Measurements from ENCODE around the gene COMMD10. TPM values are rescaled to one million over a fixed set of nuclear protein-coding genes. Genes with fewer than 3 reads are reported as not detected.
A peak's percentile ranks its signal among the peaks of the same experiment; 100 is the strongest.

COMMD10 gene
- total RNA-seq, result 10 to 100 TPM; 24.3 to 83.8 (median 34.4) TPM

DNA sequence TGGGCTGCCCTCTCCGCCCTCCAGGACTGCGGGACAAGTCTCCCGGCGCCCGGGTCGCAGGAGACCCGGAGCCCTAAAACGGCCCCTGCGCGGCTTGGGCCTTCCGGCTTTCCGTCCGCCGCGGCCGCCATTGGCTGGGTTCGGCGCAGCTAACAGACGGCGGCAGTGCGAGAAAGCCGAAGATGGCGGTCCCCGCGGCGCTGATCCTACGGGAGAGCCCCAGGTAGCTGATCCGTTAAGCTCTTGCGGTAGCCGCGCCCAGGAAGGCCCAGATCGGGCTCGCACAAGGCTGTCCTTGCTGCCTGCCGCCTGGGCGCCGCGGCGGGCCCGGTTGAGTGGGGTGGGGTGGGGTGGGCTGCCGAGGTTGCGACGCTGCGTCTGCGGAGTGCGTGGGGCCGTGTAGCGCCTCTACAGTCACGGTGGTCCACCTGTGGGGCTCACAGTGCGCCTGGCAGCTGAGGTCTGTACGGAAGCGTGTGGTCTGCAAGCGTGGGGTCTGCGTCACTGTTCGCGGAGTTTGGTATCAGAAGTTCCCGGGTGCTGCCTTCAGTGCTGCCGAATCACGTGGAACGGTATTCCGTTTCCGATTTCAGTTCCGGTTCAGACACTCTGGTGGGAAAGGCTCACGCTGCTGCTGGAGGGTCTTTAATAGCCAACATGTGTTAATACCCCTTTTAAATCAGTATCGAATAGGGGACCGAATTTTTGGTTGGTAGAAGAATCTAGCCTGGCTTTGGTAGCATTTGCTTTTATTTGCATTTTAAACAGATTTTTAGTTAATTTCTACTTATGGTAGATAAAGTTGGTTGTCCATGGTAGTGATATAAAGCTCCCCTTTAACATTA is at the start of gene COMMD10:
Gene COMMD10, plus strand, starts transcription at position 155 of the 845 bp plus-strand sequence.
- Histone ChIP-seq H3K4me3 (peak within 1 kb of the TSS; percentile 64 to 88 (median 77)), H3K9me3 (no peaks in the 10 kb centered on the region), H3K27ac (peak within 1 kb of the TSS; percentile 86 to 90 (median 88)), H3K36me3 (no peaks in the 10 kb centered on the region), H3K4me1 (peaks cover 0 to 14% (median 12%) of the 10 kb centered on the region in 4 donors), H3K27me3 (no peaks in the 10 kb centered on the region)
- WGBS, 2 donors (ENCODE audit: low coverage in 1 of 2), result 0 to 3% methylated on average over 8 to 64 of the region's 65 CpGs
- TF ChIP-seq EP300 (IDR thresholded peaks at IDR 0.05; ENCODE audit: low read depth) (no peak), POLR2AphosphoS5 (IDR thresholded peaks at IDR 0.05) (peak; percentile 35 to 75 (median 41)), POLR2A (IDR thresholded peaks at IDR 0.05) (peak; percentile 73)
- DNase-seq, result peak; percentile 80
- in situ Hi-C loops (cut with MboI; ENCODE audit: low pct_ligation_motif_present in 1 of 4, low pct_unique_long_range_greater_than_20kb in 1 of 4, low sequenced_read_pairs in 3 of 4) (no loop called here), intact Hi-C loops (cut with DNase I; ENCODE audit: low total_unique reads) (no loop called here)

DNA sequence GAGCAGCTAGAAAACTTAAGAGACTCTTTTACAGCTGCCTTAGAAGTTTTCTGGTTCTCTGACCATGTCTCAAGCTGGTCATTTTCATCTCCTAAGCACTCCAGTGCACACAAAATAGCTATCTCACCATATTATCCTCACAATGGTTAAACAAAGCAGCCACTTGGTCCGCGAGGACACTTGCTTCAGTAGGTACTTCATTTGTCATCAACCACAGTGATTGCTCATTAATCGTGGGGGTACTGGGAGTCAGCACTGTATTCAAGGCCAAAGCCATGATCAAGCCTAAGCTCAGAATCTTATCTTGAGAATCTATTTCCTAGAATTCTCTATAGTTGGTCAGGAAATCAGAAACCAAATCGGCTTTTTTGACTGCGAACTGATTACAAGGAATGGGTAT is 49.7 kb upstream of the COMMD10 start:
- Histone ChIP-seq H3K9me3 (no peaks in the 10 kb centered on the region), H3K27ac (no peak overlapping the region), H3K4me1 (no peaks in the 10 kb centered on the region), H3K4me3 (no peak overlapping the region), H3K27me3 (no peaks in the 10 kb centered on the region), H3K36me3 (no peaks in the 10 kb centered on the region)
- DNase-seq, result no peak
- intact Hi-C loops (cut with DNase I; ENCODE audit: low total_unique reads) (no loop called here), in situ Hi-C loops (cut with MboI; ENCODE audit: low pct_ligation_motif_present in 1 of 4, low pct_unique_long_range_greater_than_20kb in 1 of 4, low sequenced_read_pairs in 3 of 4) (no loop called here)
- 86 to 90% methylated on average over 3 to 5 of the region's 5 CpGs for WGBS, 2 donors (ENCODE audit: low coverage in 1 of 2)
- TF ChIP-seq, protein P1, sequence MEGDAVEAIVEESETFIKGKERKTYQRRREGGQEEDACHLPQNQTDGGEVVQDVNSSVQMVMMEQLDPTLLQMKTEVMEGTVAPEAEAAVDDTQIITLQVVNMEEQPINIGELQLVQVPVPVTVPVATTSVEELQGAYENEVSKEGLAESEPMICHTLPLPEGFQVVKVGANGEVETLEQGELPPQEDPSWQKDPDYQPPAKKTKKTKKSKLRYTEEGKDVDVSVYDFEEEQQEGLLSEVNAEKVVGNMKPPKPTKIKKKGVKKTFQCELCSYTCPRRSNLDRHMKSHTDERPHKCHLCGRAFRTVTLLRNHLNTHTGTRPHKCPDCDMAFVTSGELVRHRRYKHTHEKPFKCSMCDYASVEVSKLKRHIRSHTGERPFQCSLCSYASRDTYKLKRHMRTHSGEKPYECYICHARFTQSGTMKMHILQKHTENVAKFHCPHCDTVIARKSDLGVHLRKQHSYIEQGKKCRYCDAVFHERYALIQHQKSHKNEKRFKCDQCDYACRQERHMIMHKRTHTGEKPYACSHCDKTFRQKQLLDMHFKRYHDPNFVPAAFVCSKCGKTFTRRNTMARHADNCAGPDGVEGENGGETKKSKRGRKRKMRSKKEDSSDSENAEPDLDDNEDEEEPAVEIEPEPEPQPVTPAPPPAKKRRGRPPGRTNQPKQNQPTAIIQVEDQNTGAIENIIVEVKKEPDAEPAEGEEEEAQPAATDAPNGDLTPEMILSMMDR (IDR thresholded peaks at IDR 0.05), result no peak
- TF ChIP-seq POLR2AphosphoS5 (IDR thresholded peaks at IDR 0.05), result no peak
- TF ChIP-seq EP300 (IDR thresholded peaks at IDR 0.05; ENCODE audit: low read depth), result no peak
- no peak for TF ChIP-seq POLR2A (IDR thresholded peaks at IDR 0.05)

DNA sequence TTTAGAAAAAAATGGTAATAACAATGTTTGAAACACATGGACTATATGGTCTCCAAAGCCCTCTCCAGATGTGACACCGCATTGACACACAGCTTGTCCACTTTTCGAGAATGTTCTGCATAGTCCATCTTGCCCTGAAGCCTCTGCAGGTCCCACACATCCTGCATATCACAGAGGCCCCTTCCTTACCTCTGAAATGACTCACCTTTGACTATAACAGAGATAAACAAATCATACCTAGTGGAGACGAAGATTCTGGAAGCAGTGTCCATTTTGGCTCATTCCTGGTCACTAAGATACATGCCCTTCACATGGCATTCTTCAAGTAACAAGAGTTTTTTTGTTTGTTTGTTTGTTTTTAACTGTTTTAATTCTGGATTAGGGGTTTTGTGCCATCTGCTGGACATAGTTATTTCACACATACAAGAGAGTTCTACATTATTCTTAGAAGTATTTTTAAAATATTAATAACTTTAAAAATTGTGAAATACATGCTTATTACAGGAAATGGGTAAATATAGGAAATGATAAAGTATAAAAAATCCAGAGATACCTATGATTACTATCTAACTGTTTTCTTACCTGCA is 47.5 kb upstream of the COMMD10 start:
- intact Hi-C loops (cut with DNase I; ENCODE audit: low total_unique reads) (no loop called here), in situ Hi-C loops (cut with MboI; ENCODE audit: low pct_ligation_motif_present in 1 of 4, low pct_unique_long_range_greater_than_20kb in 1 of 4, low sequenced_read_pairs in 3 of 4) (no loop called here)
- WGBS, 2 donors (ENCODE audit: low coverage in 1 of 2), result 57 to 64% methylated on average over 3 of the region's 3 CpGs
- no peaks in the 10 kb centered on the region for H3K9me3 ChIP-seq
- H3K27ac ChIP-seq, result no peak overlapping the region
- H3K4me1 ChIP-seq, result no peaks in the 10 kb centered on the region
- no peak overlapping the region for H3K4me3 ChIP-seq
- TF ChIP-seq POLR2A (IDR thresholded peaks at IDR 0.05), result no peak
- H3K36me3 ChIP-seq, result no peaks in the 10 kb centered on the region
- H3K27me3 ChIP-seq, result peaks cover 7% of the 10 kb centered on the region
- DNase-seq, result no peak

GRCh38 chr5:116038817-116039216 is 46.0 kb upstream of the COMMD10 start:
- intact Hi-C loops (cut with DNase I; ENCODE audit: low total_unique reads), result no loop called here
- no peak overlapping the region for H3K27ac ChIP-seq
- H3K4me1 ChIP-seq, result no peaks in the 10 kb centered on the region
- 63 to 76% methylated on average over 2 to 3 of the region's 3 CpGs for WGBS, 2 donors (ENCODE audit: low coverage in 1 of 2)
- in situ Hi-C loops (cut with MboI; ENCODE audit: low pct_ligation_motif_present in 1 of 4, low pct_unique_long_range_greater_than_20kb in 1 of 4, low sequenced_read_pairs in 3 of 4), result no loop called here
- no peaks in the 10 kb centered on the region for H3K9me3 ChIP-seq
- no peak overlapping the region for H3K4me3 ChIP-seq
- TF ChIP-seq POLR2A (IDR thresholded peaks at IDR 0.05), result no peak
- TF ChIP-seq POLR2AphosphoS5 (IDR thresholded peaks at IDR 0.05), result no peak
- TF ChIP-seq, protein P1 (IDR thresholded peaks at IDR 0.05), result no peak
- TF ChIP-seq EP300 (IDR thresholded peaks at IDR 0.05; ENCODE audit: low read depth), result no peak
- H3K36me3 ChIP-seq, result no peaks in the 10 kb centered on the region
- no peak for DNase-seq
- H3K27me3 ChIP-seq, result peaks cover 7% of the 10 kb centered on the region

- no peaks in the 10 kb centered on the region for H3K36me3 ChIP-seq
- TF ChIP-seq, protein P1 (IDR thresholded peaks at IDR 0.05), result no peak
- TF ChIP-seq POLR2AphosphoS5 (IDR thresholded peaks at IDR 0.05) (no peak), POLR2A (IDR thresholded peaks at IDR 0.05) (no peak), EP300 (IDR thresholded peaks at IDR 0.05; ENCODE audit: low read depth) (no peak)
- H3K9me3 ChIP-seq, result no peaks in the 10 kb centered on the region
- intact Hi-C loops (cut with DNase I; ENCODE audit: low total_unique reads) (no loop called here), in situ Hi-C loops (cut with MboI; ENCODE audit: low pct_ligation_motif_present in 1 of 4, low pct_unique_long_range_greater_than_20kb in 1 of 4, low sequenced_read_pairs in 3 of 4) (no loop called here)
- H3K27me3 ChIP-seq, result peaks cover 7% of the 10 kb centered on the region
- no peaks in the 10 kb centered on the region for H3K4me1 ChIP-seq
- H3K27ac ChIP-seq, result no peak overlapping the region
- DNase-seq, result no peak
- H3K4me3 ChIP-seq, result no peak overlapping the region
These were observed 42.5 kb upstream of the COMMD10 start for GRCh38 chr5:116042375-116042774.

Measured in transverse colon (tissue), 4 donors.